Esophagus squamous epithelium (tissue), 5 donors: ENCODE results near the gene ASTN2. TPM values are rescaled to one million over a fixed set of nuclear protein-coding genes. Genes with fewer than 3 reads are reported as not detected.
A peak's percentile ranks its signal among the peaks of the same experiment; 100 is the strongest.

Source experiments
- DNase-seq: peaks from one replicate; lab custom pipeline; 2025; lab: John Stamatoyannopoulos, UW
- H3K27ac ChIP-seq, 4 donors: fragments of 200-600 bp; sonication (generic); one replicate each; pipeline ENCODE4 v1.5.1; 2016 to 2019; ENCODE audit warnings: mild to moderate bottlenecking in 1 of 4
- H3K27me3 ChIP-seq, 4 donors: fragments of 200-600 bp; sonication (generic); 1 replicate in 3 of 4; 2 replicates in 1 of 4; pipeline versions ENCODE4 v1.5.1 to v1.6.0; 2017 to 2021; ENCODE audit warnings: antibody characterized with exemption in 1 of 4
- H3K36me3 ChIP-seq, 3 donors: fragments of 200-600 bp; sonication (generic); one replicate each; pipeline ENCODE4 v1.5.1; 2016 to 2019
- H3K4me1 ChIP-seq, 3 donors: fragments of 200-600 bp; sonication (generic); one replicate each; pipeline ENCODE4 v1.5.1; 2017 to 2019
- H3K4me3 ChIP-seq, 4 donors: fragments of 200-600 bp; sonication (generic); 1 replicate in 3 of 4; 2 replicates in 1 of 4; pipeline ENCODE4 v1.5.1; 2016 to 2019; ENCODE audit warnings: mild to moderate bottlenecking in 2 of 4, moderate library complexity in 1 of 4
- H3K9me3 ChIP-seq, 3 donors: fragments of 200-600 bp; sonication (generic); one replicate each; pipeline ENCODE4 v1.5.1; 2016 to 2019
- POLR2A ChIP-seq, 4 donors: fragments of 450-650 bp; IDR thresholded peaks; one replicate each; pipeline ENCODE4 v1.6.1; 2017; ENCODE audit warnings: antibody characterized with exemption in 4 of 4, mild to moderate bottlenecking in 4 of 4, moderate library complexity in 3 of 4
- WGBS, 2 donors: methylation state at CpG; one replicate each; pipeline ENCODE4 v1.1.5; 2018; 5-methylcytosine and 5-hydroxymethylcytosine counted together
- intact Hi-C: fragments of 100-400 bp; cut with DNase I; formaldehyde crosslinking; loops from one replicate; pipeline ENCODE4 v1.15.0; 2022
- total RNA-seq, 4 donors: library from RNA; depleted of rRNA; stranded (reverse); fragments of >200 nt; gene quantifications; one replicate each; pipeline ENCODE4 v1.1.0, GENCODE V29; 2016
- TF ChIP-seq, protein P1 (sequence below), 6 experiments: fragments of 450-650 bp in 4 of 6; fragments of 200-600 bp in 2 of 6; sonication (generic) in 2 of 6; IDR thresholded peaks; one replicate each; pipeline ENCODE4 v1.5.1; 2016 to 2019; ENCODE audit warnings: antibody characterized with exemption in 6 of 6, mild to moderate bottlenecking in 4 of 6, moderate library complexity in 4 of 6
- donor health status: DM: yes; HTN: yes; CAD: no.

ASTN2 gene
- total RNA-seq, 4 donors from 2014 or later: 0.13 to 1.9 (median 0.27) TPM; not detected in 1

DNA sequence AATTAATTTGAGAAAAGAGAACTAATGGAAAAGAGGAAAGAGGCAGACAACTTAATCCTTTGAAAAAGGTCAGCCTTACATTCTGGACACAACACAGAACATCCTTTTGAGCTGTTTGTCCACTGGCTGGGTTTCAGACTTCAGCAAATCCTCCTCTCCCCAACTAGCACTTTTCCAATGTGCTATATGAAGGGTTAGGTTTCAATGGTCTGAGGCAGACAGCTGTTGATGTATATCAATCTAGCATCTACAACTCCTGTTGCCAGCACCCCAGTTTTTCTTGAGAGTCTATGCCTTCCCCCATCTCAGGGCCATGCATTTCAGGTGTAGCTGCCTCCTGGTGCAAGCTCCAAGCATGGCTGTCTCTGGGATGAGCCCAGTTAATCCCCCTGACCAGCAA lies 553.5 kb downstream of the ASTN2 start:
- H3K36me3 ChIP-seq: no peaks in the 10 kb centered on the region
- DNase-seq: no peak
- no peak overlapping the region for H3K27ac ChIP-seq
- TF ChIP-seq, protein P1, sequence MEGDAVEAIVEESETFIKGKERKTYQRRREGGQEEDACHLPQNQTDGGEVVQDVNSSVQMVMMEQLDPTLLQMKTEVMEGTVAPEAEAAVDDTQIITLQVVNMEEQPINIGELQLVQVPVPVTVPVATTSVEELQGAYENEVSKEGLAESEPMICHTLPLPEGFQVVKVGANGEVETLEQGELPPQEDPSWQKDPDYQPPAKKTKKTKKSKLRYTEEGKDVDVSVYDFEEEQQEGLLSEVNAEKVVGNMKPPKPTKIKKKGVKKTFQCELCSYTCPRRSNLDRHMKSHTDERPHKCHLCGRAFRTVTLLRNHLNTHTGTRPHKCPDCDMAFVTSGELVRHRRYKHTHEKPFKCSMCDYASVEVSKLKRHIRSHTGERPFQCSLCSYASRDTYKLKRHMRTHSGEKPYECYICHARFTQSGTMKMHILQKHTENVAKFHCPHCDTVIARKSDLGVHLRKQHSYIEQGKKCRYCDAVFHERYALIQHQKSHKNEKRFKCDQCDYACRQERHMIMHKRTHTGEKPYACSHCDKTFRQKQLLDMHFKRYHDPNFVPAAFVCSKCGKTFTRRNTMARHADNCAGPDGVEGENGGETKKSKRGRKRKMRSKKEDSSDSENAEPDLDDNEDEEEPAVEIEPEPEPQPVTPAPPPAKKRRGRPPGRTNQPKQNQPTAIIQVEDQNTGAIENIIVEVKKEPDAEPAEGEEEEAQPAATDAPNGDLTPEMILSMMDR (IDR thresholded peaks at IDR 0.05): no peak
- no peak for TF ChIP-seq POLR2A (IDR thresholded peaks at IDR 0.05)
- H3K4me1 ChIP-seq: peaks cover 0 to 31% (median 8%) of the 10 kb centered on the region in 3 donors
- H3K4me3 ChIP-seq: no peak overlapping the region
- H3K9me3 ChIP-seq: no peaks in the 10 kb centered on the region
- H3K27me3 ChIP-seq: no peaks in the 10 kb centered on the region
- intact Hi-C loops: loop anchor here (5.0 kb wide), 1 partner anchor 119 kb away; no protein-coding TSS in a partner anchor

DNA sequence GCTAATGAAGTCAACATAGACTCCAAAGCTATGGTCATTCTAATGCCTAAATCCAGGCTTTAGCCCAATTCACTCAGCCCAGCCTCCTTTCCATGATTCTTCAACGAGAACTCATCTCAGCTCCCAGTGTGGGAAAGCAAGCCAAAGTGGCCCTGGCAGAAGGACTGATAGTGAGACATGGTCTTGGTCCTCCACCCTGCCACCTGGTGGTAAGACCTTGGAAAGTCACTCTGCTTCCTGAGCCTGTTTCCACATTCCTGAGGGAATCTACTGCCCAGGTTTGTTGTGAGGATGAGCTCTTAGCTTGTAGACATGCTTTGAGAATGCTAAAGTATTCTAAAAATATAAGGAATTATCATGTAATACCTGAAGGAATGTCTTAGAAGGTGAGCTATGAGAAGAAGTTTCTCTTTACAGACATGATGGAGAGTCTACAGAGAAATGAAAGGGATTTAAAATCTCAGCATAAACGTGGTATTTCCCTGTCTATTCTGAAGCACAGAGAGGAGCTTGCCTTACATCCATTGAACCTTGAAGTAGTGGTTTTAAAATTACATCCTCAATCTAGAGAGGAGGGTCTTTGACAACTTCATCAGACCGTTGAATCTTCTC lies 554.2 kb downstream of the ASTN2 start:
- TF ChIP-seq, protein P1 (IDR thresholded peaks at IDR 0.05): peak; percentile 43 to 87 (median 69)
- no peak for TF ChIP-seq POLR2A (IDR thresholded peaks at IDR 0.05)
- WGBS, 2 donors: 32 to 38% methylated on average over 3 of the region's 3 CpGs
- intact Hi-C loops: loop anchor here (5.0 kb wide), 1 partner anchor 118 kb away; no protein-coding TSS in a partner anchor
- no peak for DNase-seq
- H3K36me3 ChIP-seq: no peaks in the 10 kb centered on the region
- H3K27ac ChIP-seq: no peak overlapping the region
- H3K4me3 ChIP-seq: no peak overlapping the region
- no peaks in the 10 kb centered on the region for H3K27me3 ChIP-seq
- H3K4me1 ChIP-seq: peaks cover 0 to 38% (median 9%) of the 10 kb centered on the region in 3 donors
- H3K9me3 ChIP-seq: no peaks in the 10 kb centered on the region

DNA sequence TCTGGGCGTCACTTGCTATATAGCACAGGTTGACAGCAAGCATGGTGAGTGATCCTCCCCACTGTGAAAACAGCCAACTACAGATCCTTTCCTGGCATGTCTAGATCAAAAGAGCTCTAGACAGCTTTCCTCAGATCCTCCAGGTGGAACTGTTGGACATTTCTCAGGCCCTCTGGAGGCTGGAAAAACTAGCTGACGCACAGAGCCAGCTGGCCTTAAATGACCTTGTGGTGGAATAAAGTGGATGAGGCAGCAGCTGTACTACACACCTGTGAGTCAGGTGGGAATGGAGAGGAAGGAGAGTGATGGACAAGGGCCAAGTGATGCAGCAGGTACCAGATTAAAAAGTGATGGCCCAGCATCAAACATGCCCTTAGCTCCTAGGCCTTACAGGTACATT lies 555.1 kb downstream of the ASTN2 start:
- no peak for TF ChIP-seq POLR2A (IDR thresholded peaks at IDR 0.05)
- TF ChIP-seq, protein P1 (IDR thresholded peaks at IDR 0.05): peak in 1 of 6 experiments; percentile 23
- peak overlapping the region in 3 of 4 donors; percentile 51 to 65 (median 57) for H3K27ac ChIP-seq
- no peak for DNase-seq
- no peak overlapping the region for H3K4me3 ChIP-seq
- peaks cover 0 to 44% (median 13%) of the 10 kb centered on the region in 3 donors for H3K4me1 ChIP-seq
- no peaks in the 10 kb centered on the region for H3K36me3 ChIP-seq
- no peaks in the 10 kb centered on the region for H3K27me3 ChIP-seq
- intact Hi-C loops: loop anchor here (5.0 kb wide), 1 partner anchor 117 kb away; no protein-coding TSS in a partner anchor
- H3K9me3 ChIP-seq: no peaks in the 10 kb centered on the region
- WGBS, 2 donors: 83 to 92% methylated on average over 1 to 2 of the region's 2 CpGs

DNA sequence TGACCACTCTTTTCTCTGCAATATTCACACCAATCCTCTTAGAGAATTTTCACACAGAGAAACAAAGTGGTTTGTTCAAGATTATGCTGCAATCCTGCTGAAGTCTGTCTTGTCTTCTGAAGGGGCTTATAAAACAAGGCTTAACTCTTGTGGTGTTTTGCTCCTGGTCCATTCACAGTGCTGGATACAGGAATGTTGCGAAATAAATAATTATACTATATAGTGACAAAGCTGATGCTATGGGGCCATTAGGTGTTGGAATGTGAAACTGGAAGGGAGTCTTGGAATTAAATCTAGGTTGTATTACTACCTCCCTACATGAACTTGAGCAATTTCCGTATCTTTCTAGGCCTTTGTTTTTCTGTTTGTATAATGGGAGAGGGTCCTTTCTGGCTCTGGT lies 557.5 kb downstream of the ASTN2 start:
- Histone ChIP-seq H3K36me3 (no peaks in the 10 kb centered on the region), H3K4me3 (no peak overlapping the region), H3K9me3 (no peaks in the 10 kb centered on the region), H3K27ac (peak overlapping the region; percentile 59 to 87 (median 79)), H3K4me1 (peaks cover 0 to 44% (median 13%) of the 10 kb centered on the region in 3 donors), H3K27me3 (no peaks in the 10 kb centered on the region)
- no peak for DNase-seq
- WGBS, 2 donors: 47 to 83% methylated on average over 2 of the region's 2 CpGs
- TF ChIP-seq, protein P1 (IDR thresholded peaks at IDR 0.05): no peak
- no peak for TF ChIP-seq POLR2A (IDR thresholded peaks at IDR 0.05)
- intact Hi-C loops: no loop called here

DNA sequence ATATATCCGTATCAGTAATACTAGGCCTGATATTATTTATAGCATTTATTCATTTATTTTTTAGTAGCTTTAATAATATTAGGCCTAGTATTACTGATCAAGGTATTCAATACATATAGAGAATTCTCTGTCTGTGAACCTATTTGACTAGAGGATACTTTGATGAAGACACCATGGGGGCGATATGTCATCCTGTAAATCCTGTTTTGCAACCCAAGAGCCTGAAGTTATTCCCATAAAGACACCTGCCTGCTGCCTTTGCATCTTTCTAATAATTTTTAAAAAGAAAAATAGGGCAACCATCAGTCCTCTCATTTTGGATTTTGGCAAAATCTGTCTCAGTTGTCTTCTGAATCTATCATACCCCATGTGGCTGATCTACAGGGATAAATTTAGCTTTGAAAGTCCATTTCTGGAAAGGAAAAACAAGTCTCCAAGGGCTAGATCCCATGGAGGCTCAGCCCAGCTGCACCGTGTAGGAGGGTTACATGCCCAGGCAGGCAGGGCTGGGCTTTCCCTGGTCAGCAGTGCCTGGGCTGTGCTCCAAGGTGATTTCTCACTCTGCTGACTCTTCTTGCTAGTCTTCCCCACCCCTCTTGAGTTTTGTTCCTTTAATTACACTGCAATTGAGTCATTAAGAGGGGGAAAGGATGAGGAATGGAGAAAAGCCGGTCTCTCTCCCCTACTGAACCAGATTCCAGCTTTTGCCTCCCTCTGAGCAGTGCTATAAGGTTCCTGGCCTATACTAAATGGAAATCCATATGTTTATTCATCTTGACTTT lies 558.8 kb downstream of the ASTN2 start:
- Histone ChIP-seq H3K36me3 (no peaks in the 10 kb centered on the region), H3K27ac (peak overlapping the region; percentile 26 to 87 (median 79)), H3K4me1 (peaks cover 0 to 44% (median 13%) of the 10 kb centered on the region in 3 donors), H3K9me3 (no peaks in the 10 kb centered on the region), H3K4me3 (no peak overlapping the region), H3K27me3 (no peaks in the 10 kb centered on the region)
- DNase-seq: no peak
- TF ChIP-seq, protein P1 (IDR thresholded peaks at IDR 0.05): no peak
- TF ChIP-seq POLR2A (IDR thresholded peaks at IDR 0.05): no peak
- 29 to 30% methylated on average over 4 of the region's 4 CpGs for WGBS, 2 donors
- intact Hi-C loops: no loop called here
